HG03045 (cell line): ENCODE measurements around the gene RUNX1.

Experiments
- ATAC-seq: cut with Tn5 transposase; IDR thresholded peaks from one replicate; pipeline ENCODE4 v1.9.1; 2021; ENCODE audit warnings: mild to moderate bottlenecking, moderate library complexity; ENCODE audit not compliant: unreplicated experiment

The RUNX1 gene

GRCh38 chr21:35017256-35017655, 31.8 kb downstream of the RUNX1 start:
- no peak for ATAC-seq

GRCh38 chr21:35016517-35017188, 32.4 kb downstream of the RUNX1 start:
- ATAC-seq, result no peak

- no peak for ATAC-seq
Measured at GRCh38 chr21:35016071-35016470, 33.0 kb downstream of the RUNX1 start.

GRCh38 chr21:35015435-35016024, 33.6 kb downstream of the RUNX1 start:
- ATAC-seq, result no peak

GRCh38 chr21:35014302-35015041, 34.6 kb downstream of the RUNX1 start:
- ATAC-seq, result no peak

GRCh38 chr21:35011681-35012080, 37.4 kb downstream of the RUNX1 start:
- no peak for ATAC-seq

GRCh38 chr21:35010447-35010846, 38.7 kb downstream of the RUNX1 start:
- no peak for ATAC-seq

GRCh38 chr21:35007348-35007747, 41.8 kb downstream of the RUNX1 start:
- ATAC-seq, result no peak

GRCh38 chr21:35006771-35007170, 42.3 kb downstream of the RUNX1 start:
- ATAC-seq, result no peak

- ATAC-seq, result no peak
Measured at GRCh38 chr21:35006248-35006647, 42.9 kb downstream of the RUNX1 start.

- no peak for ATAC-seq
Measured at GRCh38 chr21:35005560-35006224, 43.4 kb downstream of the RUNX1 start.

- no peak for ATAC-seq
Measured at GRCh38 chr21:35005077-35005476, 44.0 kb downstream of the RUNX1 start.

- ATAC-seq, result no peak
Measured at GRCh38 chr21:35004314-35004713, 44.8 kb downstream of the RUNX1 start.

GRCh38 chr21:35002879-35003722, 46.0 kb downstream of the RUNX1 start:
- ATAC-seq, result no peak

GRCh38 chr21:34999397-34999941, 49.6 kb downstream of the RUNX1 start:
- no peak for ATAC-seq

- no peak for ATAC-seq
Measured at GRCh38 chr21:34998176-34998575, 50.9 kb downstream of the RUNX1 start.

GRCh38 chr21:34997294-34997693, 51.8 kb downstream of the RUNX1 start:
- no peak for ATAC-seq

- ATAC-seq, result no peak
Measured at GRCh38 chr21:34996304-34997101, 52.6 kb downstream of the RUNX1 start.

- ATAC-seq, result no peak
Measured at GRCh38 chr21:34995979-34996303, 53.2 kb downstream of the RUNX1 start.
